ENCODE data around the gene GHRL.

DNA sequence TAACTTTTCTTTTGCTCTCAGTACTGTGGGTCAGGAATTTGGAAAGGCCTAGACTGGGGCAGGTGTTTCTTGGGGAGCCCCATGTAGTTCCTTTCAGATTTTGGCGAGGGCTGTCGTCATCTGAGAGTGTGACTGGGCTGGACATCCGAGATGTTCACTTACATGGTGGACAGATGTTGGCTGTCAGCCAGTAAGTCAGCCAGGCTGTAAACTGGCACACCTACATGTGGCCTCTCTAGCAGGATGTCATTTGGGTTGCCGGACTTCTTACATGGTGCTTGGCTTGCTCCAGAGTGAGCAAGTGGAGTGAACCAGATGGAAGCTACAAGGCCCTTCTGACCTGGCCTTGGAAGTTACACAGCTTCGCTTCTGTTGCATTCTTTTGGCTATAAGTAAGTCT, 23.8 kb downstream of the GHRL start:
- TF ChIP-seq POLR2AphosphoS5 (IDR thresholded peaks at IDR 0.05) (no peak), POLR2A (IDR thresholded peaks at IDR 0.05) (no peak)
- TF ChIP-seq, protein P1, sequence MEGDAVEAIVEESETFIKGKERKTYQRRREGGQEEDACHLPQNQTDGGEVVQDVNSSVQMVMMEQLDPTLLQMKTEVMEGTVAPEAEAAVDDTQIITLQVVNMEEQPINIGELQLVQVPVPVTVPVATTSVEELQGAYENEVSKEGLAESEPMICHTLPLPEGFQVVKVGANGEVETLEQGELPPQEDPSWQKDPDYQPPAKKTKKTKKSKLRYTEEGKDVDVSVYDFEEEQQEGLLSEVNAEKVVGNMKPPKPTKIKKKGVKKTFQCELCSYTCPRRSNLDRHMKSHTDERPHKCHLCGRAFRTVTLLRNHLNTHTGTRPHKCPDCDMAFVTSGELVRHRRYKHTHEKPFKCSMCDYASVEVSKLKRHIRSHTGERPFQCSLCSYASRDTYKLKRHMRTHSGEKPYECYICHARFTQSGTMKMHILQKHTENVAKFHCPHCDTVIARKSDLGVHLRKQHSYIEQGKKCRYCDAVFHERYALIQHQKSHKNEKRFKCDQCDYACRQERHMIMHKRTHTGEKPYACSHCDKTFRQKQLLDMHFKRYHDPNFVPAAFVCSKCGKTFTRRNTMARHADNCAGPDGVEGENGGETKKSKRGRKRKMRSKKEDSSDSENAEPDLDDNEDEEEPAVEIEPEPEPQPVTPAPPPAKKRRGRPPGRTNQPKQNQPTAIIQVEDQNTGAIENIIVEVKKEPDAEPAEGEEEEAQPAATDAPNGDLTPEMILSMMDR (IDR thresholded peaks at IDR 0.05), result no peak
